ENCODE data around the gene ABCB6.

Gene ABCB6

DNA sequence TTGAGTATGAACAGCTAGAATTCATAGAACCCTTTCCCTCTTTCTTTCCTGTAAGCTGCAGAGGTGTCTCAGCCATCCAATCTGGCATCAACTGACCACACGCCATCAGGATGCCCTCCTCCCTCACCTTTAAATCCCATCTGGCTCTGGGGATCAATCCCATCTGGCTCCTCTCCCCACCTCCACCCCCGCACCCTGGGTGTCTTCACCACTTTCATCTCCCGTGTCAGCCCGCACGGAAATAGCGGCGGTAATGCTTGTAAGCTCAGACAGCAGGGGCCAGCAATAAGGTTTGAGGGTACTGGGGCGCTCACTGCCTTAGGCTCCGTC is 33.8 kb upstream of the ABCB6 start:
- DNase-seq (ENCODE audit: low read depth) = no peak
- peaks cover 47% of the 10 kb centered on the region for H3K4me1 ChIP-seq (ENCODE audit: control insufficient read depth, insufficient read depth, low read length)
- peaks cover 12% of the 10 kb centered on the region for H3K36me3 ChIP-seq (ENCODE audit: control insufficient read depth, insufficient read depth, low read length, severe bottlenecking)
- H3K9me3 ChIP-seq (ENCODE audit: control insufficient read depth, low read length) = no peaks in the 10 kb centered on the region
- no peak overlapping the region for H3K9ac ChIP-seq (ENCODE audit: low read length)
- H3K4me3 ChIP-seq (ENCODE audit: low read length) = peak overlapping the region; percentile 81
- no peaks in the 10 kb centered on the region for H3K27me3 ChIP-seq (replicated peaks; ENCODE audit: control insufficient read depth, insufficient read depth, low read length)

DNA sequence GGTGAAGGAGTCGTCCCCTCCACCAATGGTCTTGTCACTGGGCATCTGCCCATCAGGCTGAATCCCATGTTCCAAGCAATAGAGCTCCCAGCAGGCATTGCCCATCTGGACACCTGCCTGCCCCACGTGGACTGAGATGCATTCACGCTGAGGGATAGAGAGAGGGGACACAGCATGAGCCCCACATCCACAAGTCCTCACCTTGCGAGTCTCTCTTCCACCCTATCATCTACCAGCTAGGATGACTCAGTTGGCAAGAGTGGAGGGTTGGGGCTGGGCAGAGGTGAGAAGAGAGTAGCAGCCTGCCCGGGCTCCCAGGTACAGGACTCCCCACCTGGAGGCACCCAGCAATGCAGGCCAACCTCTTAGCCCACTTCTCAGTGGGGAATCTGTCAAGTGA is 33.3 kb upstream of the ABCB6 start:
- H3K4me1 ChIP-seq (ENCODE audit: control insufficient read depth, insufficient read depth, low read length) = peaks cover 50% of the 10 kb centered on the region
- H3K4me3 ChIP-seq (ENCODE audit: low read length) = no peak overlapping the region
- no peak overlapping the region for H3K9ac ChIP-seq (ENCODE audit: low read length)
- no peaks in the 10 kb centered on the region for H3K9me3 ChIP-seq (ENCODE audit: control insufficient read depth, low read length)
- no peaks in the 10 kb centered on the region for H3K27me3 ChIP-seq (replicated peaks; ENCODE audit: control insufficient read depth, insufficient read depth, low read length)
- peaks cover 13% of the 10 kb centered on the region for H3K36me3 ChIP-seq (ENCODE audit: control insufficient read depth, insufficient read depth, low read length, severe bottlenecking)
- DNase-seq (ENCODE audit: low read depth) = no peak

DNA sequence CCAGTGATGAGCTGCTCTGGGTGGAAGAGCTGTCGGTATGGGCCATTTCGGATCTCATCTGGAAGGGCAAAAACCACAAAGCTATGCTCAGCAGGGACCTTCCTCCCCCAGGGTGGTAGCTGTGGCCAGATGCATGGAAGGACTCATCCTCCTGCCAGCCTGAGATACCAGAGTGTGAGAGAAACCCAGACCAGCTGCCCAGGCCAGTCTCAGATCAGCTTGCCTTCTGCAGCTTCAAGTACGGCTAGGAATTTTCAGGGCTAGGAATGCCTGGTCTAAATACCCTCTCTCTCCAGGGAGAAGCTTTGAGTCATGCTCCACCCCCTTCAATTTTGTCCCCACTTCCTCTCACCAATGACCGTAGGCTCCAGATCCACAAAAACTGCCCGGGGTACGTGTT is 32.9 kb upstream of the ABCB6 start:
- Histone ChIP-seq H3K4me1 (ENCODE audit: control insufficient read depth, insufficient read depth, low read length) (peaks cover 54% of the 10 kb centered on the region), H3K9me3 (ENCODE audit: control insufficient read depth, low read length) (no peaks in the 10 kb centered on the region), H3K36me3 (ENCODE audit: control insufficient read depth, insufficient read depth, low read length, severe bottlenecking) (peaks cover 13% of the 10 kb centered on the region), H3K4me3 (ENCODE audit: low read length) (no peak overlapping the region), H3K27me3 (replicated peaks; ENCODE audit: control insufficient read depth, insufficient read depth, low read length) (no peaks in the 10 kb centered on the region), H3K9ac (ENCODE audit: low read length) (no peak overlapping the region)
- no peak for DNase-seq (ENCODE audit: low read depth)

DNA sequence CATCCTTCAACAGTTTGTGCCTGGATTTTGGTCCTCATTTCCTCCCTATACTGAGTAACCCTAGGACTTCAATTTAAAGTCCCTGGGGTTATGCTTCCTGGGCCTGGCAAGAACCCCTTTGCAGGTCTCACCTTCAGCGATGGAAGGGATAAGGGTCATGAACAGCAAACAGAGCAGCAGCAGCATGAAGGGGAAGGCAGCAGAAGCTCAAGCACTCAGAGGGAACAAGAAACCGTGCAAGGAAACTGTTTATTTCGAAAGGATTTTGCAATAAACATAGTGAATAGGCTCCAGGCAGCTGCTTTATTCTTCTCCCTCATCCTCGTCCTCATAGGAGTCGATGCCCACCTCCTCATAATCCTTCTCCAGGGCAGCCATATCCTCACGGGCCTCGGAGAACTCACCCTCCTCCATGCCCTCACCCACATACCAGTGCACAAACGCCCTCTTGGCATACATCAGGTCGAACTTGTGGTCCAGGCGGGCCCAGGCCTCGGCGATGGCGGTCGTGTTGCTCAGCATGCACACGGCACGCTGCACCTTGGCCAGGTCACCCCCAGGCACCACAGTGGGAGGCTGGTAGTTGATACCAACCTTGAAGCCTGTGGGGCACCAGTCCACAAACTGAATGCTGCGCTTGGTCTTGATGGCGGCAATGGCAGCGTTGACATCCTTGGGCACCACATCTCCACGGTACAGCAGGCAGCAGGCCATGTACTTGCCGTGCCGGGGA is 31.5 kb upstream of the ABCB6 start:
- Histone ChIP-seq H3K4me3 (ENCODE audit: low read length) (peak overlapping the region; percentile 44), H3K9ac (ENCODE audit: low read length) (peak overlapping the region; percentile 77), H3K36me3 (ENCODE audit: control insufficient read depth, insufficient read depth, low read length, severe bottlenecking) (peaks cover 13% of the 10 kb centered on the region), H3K9me3 (ENCODE audit: control insufficient read depth, low read length) (no peaks in the 10 kb centered on the region), H3K4me1 (ENCODE audit: control insufficient read depth, insufficient read depth, low read length) (peaks cover 64% of the 10 kb centered on the region), H3K27me3 (replicated peaks; ENCODE audit: control insufficient read depth, insufficient read depth, low read length) (no peaks in the 10 kb centered on the region)
- DNase-seq (ENCODE audit: low read depth) = peak; percentile 22

DNA sequence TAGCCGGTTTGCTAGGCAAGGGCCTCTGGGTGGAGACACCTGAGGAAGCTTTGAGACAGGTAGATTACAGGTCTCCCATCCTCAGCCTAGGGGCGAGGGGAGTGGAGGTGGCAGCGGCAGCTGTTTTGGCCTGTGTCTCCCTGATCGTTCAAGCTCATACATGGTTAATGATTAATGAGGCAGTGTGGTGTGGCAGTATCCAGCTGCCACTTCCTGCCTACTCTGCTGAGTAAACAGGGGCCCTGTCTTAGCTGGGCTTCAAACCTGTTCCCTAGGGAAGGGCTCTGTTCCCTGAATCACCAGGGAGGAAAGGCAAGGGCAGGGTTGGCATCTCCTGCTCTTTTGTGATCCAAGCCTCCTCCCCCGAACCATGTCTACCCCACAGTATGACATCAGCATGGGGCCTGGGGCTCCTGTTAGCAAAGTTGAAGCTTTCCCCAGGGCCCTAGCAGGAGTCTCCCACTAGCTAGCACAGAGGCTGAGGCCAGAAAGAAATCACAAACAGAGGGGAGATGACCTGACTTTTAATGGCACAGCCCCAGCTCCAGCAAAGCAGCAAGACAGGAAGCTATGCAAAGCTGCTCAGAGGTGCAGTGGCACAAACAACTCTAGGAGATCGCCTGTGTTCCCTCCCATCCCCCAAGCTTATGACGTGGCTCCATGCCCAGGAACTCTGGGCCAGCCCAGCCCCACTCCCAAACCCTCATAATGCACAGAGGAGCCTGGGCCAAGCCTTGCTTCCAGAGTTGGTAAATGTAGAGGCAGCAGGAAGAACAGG is 30.6 kb upstream of the ABCB6 start:
- Histone ChIP-seq H3K27me3 (replicated peaks; ENCODE audit: control insufficient read depth, insufficient read depth, low read length) (no peaks in the 10 kb centered on the region), H3K36me3 (ENCODE audit: control insufficient read depth, insufficient read depth, low read length, severe bottlenecking) (peaks cover 13% of the 10 kb centered on the region), H3K4me3 (ENCODE audit: low read length) (peak overlapping the region; percentile 44), H3K4me1 (ENCODE audit: control insufficient read depth, insufficient read depth, low read length) (peaks cover 66% of the 10 kb centered on the region), H3K9me3 (ENCODE audit: control insufficient read depth, low read length) (no peaks in the 10 kb centered on the region), H3K9ac (ENCODE audit: low read length) (peak overlapping the region; percentile 77)
- DNase-seq (ENCODE audit: low read depth) = peak; percentile 78

DNA sequence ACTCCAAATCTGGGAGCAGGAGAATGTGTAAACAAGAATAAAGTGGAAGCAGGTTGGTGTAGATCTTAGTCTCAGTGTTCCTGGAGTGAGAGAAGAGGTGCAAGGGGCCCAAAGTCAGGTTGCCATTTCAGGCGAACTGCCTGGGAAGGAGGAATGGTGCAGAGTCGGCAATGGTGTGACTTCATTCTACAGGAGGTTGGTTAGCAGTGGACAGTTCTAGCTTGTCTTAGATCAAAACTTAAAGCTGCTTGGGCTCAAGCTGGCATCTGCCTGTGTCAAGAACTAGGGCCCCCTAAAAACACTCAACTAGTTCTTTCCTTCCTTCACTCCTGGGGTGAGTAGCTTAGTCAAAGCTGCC is 30.1 kb upstream of the ABCB6 start:
- no peaks in the 10 kb centered on the region for H3K27me3 ChIP-seq (replicated peaks; ENCODE audit: control insufficient read depth, insufficient read depth, low read length)
- peaks cover 13% of the 10 kb centered on the region for H3K36me3 ChIP-seq (ENCODE audit: control insufficient read depth, insufficient read depth, low read length, severe bottlenecking)
- peaks cover 62% of the 10 kb centered on the region for H3K4me1 ChIP-seq (ENCODE audit: control insufficient read depth, insufficient read depth, low read length)
- H3K9me3 ChIP-seq (ENCODE audit: control insufficient read depth, low read length) = no peaks in the 10 kb centered on the region
- H3K9ac ChIP-seq (ENCODE audit: low read length) = peak overlapping the region; percentile 77
- peak overlapping the region; percentile 26 for H3K4me3 ChIP-seq (ENCODE audit: low read length)
- DNase-seq (ENCODE audit: low read depth) = no peak

DNA sequence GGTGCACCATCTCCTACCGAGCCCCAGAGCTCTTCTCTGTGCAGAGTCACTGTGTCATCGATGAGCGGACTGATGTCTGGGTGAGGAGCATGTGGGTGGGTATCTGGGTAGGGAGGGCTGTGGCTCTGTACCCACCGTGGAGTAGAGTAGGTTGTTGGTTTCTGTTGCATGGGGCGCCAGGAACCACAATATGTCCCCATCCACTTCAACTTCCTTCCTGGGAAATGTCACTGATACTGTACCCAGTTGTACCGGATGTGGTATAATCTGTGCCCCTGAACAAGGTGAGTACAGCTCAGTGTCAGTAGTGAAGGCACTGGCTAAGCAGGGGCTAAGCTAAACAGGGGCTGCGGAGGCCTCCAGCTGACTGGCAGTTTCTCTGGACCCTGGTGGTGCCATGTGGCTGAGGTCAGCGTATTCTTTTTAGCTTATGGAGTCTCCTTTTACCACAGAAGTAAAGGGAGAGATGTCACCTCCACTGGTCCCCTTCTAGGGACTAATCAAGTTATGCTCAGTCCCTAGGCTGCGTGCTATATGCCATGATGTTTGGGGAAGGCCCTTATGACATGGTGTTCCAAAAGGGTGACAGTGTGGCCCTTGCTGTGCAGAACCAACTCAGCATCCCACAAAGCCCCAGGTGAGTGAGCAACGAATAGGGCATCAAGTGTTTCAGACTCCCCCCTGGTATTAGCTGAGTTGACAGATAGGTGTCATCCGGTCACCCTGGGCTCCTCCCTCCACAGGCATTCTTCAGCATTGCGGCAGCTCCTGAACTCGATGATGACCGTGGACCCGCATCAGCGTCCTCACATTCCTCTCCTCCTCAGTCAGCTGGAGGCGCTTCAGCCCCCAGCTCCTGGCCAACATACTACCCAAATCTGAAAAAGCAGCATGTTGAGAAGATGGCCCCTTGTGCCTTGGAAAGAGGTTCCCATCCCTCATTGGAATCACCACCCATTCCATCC is 29.2 kb upstream of the ABCB6 start:
- Histone ChIP-seq H3K9me3 (ENCODE audit: control insufficient read depth, low read length) (no peaks in the 10 kb centered on the region), H3K36me3 (ENCODE audit: control insufficient read depth, insufficient read depth, low read length, severe bottlenecking) (peaks cover 13% of the 10 kb centered on the region), H3K27me3 (replicated peaks; ENCODE audit: control insufficient read depth, insufficient read depth, low read length) (no peaks in the 10 kb centered on the region), H3K4me1 (ENCODE audit: control insufficient read depth, insufficient read depth, low read length) (peaks cover 57% of the 10 kb centered on the region), H3K4me3 (ENCODE audit: low read length) (no peak overlapping the region), H3K9ac (ENCODE audit: low read length) (no peak overlapping the region)
- DNase-seq (ENCODE audit: low read depth) = no peak

DNA sequence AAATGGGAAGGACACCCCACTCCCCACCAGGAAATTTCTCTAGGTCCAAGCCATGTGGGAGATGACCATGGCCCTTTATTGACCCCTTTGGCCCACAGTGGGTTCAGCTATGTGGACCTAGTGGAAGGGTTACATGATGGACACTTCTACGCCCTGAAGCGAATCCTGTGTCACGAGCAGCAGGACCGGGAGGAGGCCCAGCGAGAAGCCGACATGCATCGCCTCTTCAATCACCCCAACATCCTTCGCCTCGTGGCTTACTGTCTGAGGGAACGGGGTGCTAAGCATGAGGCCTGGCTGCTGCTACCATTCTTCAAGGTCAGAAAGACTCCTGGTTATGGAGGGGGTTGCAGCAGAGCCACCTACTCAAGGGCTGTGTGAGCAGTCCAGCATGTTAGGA is 27.8 kb upstream of the ABCB6 start:
- H3K36me3 ChIP-seq (ENCODE audit: control insufficient read depth, insufficient read depth, low read length, severe bottlenecking) = peaks cover 13% of the 10 kb centered on the region
- no peaks in the 10 kb centered on the region for H3K9me3 ChIP-seq (ENCODE audit: control insufficient read depth, low read length)
- H3K4me3 ChIP-seq (ENCODE audit: low read length) = peak overlapping the region; percentile 93
- H3K27me3 ChIP-seq (replicated peaks; ENCODE audit: control insufficient read depth, insufficient read depth, low read length) = no peaks in the 10 kb centered on the region
- peak overlapping the region; percentile 96 for H3K9ac ChIP-seq (ENCODE audit: low read length)
- DNase-seq (ENCODE audit: low read depth) = no peak
- peaks cover 51% of the 10 kb centered on the region for H3K4me1 ChIP-seq (ENCODE audit: control insufficient read depth, insufficient read depth, low read length)

DNA sequence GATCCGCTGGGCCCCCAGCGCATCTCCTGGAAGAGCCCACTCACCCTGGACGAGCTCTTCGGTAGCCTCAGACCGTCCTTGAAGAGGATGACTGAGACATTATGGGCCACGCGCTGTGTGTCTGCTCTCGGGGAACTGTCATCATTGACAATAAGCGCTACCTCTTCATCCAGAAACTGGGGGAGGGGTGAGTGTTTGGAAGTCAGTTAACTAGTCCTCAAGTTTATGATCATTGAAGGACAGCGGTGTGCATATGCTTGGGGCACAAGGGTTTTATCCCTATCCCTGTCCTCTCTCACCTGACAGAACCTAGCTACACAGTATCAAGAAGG is 27.1 kb upstream of the ABCB6 start:
- H3K4me3 ChIP-seq (ENCODE audit: low read length) = peak overlapping the region; percentile 93
- H3K9ac ChIP-seq (ENCODE audit: low read length) = peak overlapping the region; percentile 96
- H3K9me3 ChIP-seq (ENCODE audit: control insufficient read depth, low read length) = no peaks in the 10 kb centered on the region
- no peaks in the 10 kb centered on the region for H3K27me3 ChIP-seq (replicated peaks; ENCODE audit: control insufficient read depth, insufficient read depth, low read length)
- peaks cover 13% of the 10 kb centered on the region for H3K36me3 ChIP-seq (ENCODE audit: control insufficient read depth, insufficient read depth, low read length, severe bottlenecking)
- peaks cover 50% of the 10 kb centered on the region for H3K4me1 ChIP-seq (ENCODE audit: control insufficient read depth, insufficient read depth, low read length)
- no peak for DNase-seq (ENCODE audit: low read depth)

DNA sequence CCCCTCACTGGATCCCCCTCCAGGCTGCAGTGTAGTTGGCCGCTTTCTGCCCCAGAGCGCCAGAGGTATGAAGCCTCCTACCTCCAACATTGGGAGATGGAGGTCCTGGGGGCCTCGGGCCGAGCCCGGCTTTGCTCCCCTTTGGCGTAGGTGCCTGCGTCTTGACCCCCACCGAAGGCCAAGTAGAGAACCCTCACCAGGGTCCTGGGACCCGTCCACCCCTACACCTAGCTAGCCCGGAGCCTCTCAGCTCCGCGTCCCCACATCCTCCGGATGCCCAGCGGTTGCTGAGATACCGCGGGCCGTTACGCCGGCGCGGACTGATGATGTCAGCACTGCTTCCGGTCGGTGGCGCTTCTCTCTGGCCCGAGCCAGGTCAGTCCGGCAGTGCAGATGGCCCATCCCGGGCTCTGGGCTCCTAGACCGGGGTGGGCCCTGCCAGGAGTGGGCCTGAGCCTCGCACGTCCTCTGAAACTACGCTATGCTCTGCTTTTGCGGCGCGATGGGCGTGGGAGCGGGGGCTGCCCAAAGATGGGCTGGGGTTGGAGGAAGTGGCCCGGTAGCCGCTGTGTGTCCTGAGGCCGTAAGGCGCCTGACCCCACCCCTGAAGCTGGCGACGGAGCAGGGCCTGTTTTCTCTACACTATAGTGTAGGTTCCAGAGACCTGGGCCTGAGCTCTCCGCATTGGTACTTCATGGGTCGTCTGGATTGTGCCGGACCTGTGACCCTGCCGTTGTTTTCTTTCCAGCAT is 26.6 kb upstream of the ABCB6 start, which contains the start of the genes GLB1L and STK16:
GLB1L (minus strand) TSS at position 297 of the 751 bp plus-strand sequence. CDS start 1,871 bp downstream, outside the sequence.
STK16 (plus strand) TSS at position 332 of the 751 bp plus-strand sequence. CDS start 521 bp downstream, outside the sequence.
- peak within 1 kb of the TSS; percentile 96 for H3K9ac ChIP-seq (ENCODE audit: low read length)
- no peaks in the 10 kb centered on the region for H3K9me3 ChIP-seq (ENCODE audit: control insufficient read depth, low read length)
- peaks cover 45% of the 10 kb centered on the region for H3K4me1 ChIP-seq (ENCODE audit: control insufficient read depth, insufficient read depth, low read length)
- H3K4me3 ChIP-seq (ENCODE audit: low read length) = peak within 1 kb of the TSS; percentile 93
- peak; percentile 97 for DNase-seq (ENCODE audit: low read depth)
- peaks cover 11% of the 10 kb centered on the region for H3K36me3 ChIP-seq (ENCODE audit: control insufficient read depth, insufficient read depth, low read length, severe bottlenecking)
- H3K27me3 ChIP-seq (replicated peaks; ENCODE audit: control insufficient read depth, insufficient read depth, low read length) = no peaks in the 10 kb centered on the region
